Measurements from ENCODE around the gene FAHD1.

FAHD1 gene

GRCh38 chr16:1816396-1817275, 10.4 kb upstream of the FAHD1 start:
- no peak for DNase-seq (ENCODE audit: low read depth in 3 of 3, low spot score in 1 of 3)

DNA sequence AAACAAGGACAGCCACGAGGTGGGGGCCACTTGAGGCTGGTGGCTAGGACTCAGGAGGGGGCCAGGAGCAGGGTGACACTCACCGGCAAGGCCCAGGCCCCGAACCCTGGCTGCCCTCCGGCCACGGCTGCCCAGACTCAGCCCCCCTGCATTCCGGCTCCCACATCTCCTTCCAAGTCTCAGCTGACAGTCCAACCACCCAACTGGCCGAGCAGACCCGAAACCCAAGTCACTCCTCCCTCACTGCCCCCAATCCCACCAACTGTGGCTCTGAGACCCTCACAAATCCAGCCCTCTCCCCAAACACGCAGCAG, 9.8 kb upstream of the FAHD1 start:
- no peak for DNase-seq (ENCODE audit: low read depth in 3 of 3, low spot score in 1 of 3)

DNA sequence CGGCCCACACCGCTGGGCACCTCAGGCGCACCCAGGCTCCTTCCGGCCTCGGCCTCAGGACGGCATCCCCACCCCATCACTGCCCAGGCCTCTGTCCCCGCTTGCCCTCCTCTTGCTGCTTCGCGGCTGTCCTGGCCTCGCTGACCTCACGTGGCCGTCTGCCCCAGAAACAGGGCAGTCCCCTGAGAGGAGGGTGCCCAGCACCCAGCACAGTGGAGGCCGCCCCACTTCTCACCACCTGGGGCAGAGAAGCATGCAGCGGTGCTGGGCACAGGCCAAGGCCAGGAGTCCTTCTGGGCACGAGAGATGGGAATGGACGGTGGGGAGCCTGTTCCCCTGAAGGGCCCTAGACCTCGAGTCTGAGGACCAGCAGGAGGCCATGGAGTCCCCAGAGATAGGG, 9.3 kb upstream of the FAHD1 start:
- no peak for DNase-seq (ENCODE audit: low read depth in 3 of 3, low spot score in 1 of 3)

DNA sequence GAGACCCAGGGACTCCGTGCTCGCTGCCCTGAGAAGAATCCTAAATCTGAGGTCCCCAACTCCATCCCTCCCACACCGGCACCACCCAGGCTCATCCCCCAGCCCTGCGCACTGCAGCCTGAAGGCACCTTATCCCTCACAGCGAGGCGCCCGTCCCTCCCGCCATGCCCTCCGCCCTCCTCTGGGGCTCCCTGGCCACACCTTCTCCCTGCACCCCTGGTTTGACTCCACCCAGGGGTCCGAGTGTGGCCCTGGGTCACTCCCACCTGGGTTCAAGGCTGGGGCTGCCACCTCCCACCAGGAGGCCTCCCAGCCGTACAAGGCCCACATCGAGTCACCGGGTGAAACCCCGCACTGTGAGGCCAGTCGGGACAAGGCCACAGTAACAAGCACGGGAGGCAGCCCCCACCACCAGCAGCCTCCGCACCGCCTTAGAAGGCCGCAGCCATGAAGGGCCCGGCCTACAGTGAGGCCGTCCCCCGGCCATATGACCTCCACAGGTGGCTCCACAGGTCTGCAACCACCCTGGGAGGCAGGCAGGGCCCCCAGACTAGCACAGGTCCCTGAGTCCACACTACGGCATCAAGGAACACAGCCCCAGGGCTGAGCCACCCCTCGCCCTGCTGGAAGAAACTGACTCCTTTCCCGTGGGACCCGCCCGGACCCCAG, 8.7 kb upstream of the FAHD1 start:
- no peak for DNase-seq (ENCODE audit: low read depth in 3 of 3, low spot score in 1 of 3)

GRCh38 chr16:1818873-1819525, 8.0 kb upstream of the FAHD1 start:
- no peak for DNase-seq (ENCODE audit: low read depth in 3 of 3, low spot score in 1 of 3)

DNA sequence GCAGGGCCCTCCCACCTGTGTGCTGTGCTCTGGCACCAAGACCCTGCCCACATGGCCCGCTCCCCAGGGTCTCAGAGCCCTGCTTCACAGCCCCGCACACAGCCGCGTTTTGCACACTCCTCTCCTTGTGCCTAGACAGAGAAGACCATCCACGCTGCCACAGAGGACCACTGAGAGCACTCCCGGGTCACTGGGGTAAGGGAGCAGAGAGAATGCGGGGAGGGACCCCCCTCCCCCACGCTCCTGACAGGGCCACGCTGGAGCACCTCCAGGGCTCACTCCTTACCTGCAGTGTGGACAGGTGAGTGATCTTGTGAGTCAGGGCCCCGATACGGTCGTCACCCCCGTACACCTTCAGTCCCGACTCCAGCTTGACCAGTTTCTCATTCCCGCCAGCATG, 7.4 kb upstream of the FAHD1 start:
- DNase-seq (ENCODE audit: low read depth in 3 of 3, low spot score in 1 of 3): no peak

DNA sequence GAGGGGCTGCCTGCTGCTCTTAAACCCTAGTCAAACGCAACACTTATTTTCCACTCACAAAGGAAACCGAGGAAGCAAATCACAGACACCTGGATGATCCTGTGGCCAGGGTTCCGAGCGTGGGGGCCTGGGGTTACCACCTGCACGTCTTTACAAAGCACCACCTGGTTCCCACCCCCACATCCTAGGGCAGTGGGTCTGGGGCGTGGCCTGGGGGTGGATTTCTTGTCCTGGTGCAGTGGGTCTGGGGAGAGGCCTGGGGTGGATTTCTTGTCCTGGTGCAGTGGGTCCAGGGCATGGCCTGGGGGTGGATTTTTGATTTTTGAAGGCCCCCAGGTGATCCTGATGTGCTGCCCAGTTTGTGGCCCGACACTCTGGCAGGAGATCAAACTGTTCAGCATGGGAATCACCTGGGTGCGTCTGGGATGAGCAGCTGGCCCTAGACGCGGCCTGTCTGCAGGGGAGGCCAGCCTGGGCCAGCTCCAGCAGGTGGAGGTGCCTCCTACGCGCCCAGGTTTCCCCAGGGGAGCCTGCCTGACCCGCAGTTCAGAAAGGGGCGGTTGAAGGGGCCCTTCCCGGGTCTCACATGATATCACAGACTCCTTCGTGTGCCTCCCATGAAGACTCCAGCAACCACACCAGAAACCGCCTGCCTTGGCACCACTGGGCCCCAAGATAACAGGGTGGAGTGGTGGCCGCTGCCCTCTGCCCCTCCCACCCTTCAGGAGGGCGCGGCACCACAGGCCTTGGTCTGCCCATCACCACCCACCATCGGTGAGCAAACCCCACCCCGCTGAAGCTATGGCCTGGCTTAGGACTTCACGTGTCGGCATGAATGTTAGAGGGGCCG, 6.7 kb upstream of the FAHD1 start:
- no peak for DNase-seq (ENCODE audit: low read depth in 3 of 3, low spot score in 1 of 3)

DNA sequence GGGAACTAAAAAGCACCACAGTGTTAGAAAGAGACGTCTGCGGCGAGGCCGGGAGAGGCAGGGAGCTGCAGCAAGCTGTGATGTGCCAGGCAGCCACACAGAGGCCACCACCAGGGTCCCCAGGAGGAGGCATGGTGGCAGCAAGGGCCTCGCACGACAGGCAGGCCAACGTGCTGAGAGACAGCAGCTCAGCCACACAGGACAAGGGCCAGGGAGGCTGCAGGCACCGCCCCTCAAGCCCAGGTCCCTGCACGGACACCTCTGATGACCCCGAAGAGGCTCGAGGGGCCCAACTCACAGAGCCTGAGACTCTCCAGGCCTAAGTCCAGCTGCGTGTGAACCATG, 6.1 kb upstream of the FAHD1 start:
- DNase-seq (ENCODE audit: low read depth in 3 of 3, low spot score in 1 of 3): no peak

DNA sequence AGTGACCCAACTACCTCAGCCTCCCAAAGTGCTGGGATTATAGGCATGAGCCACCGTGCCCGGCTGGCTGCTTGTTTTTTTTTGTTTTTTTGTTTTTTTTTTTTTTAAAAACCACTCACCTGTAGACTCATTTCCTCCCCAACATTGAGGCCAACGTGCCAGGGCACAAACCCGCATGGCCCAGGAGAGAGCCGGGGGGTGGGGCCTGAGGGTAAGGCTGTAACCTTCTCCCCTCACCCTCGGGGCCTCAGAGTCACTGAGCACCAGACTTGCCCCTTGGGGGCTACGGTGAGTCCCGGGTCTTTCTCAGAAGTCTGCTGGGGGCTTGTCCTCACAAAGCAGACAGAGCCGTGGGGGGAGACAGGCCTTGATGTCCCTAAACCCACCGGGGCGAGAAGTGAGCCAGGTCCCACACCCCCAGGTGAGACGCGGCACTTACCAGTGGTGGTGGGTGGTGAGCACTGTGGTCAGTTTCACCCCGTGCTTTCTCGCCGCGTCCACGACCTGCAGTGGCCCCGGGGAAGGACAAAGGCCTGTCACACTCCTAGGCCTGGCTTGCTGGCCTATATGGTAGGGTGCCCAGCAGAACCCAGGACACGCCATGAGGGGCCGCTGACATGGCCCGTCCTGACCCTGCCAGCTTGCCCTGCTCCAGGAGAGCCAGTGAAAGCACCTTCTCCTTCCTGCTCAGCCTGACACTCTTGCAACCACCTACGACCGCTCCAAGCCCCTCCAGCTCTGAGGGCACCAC, 5.0 kb upstream of the FAHD1 start:
- DNase-seq (ENCODE audit: low read depth in 3 of 3, low spot score in 1 of 3): no peak

GRCh38 chr16:1822801-1823200, 4.2 kb upstream of the FAHD1 start:
- no peak for DNase-seq (ENCODE audit: low read depth in 3 of 3, low spot score in 1 of 3)

- DNase-seq (ENCODE audit: low read depth in 3 of 3, low spot score in 1 of 3): no peak
Measured at GRCh38 chr16:1823821-1824220, 3.2 kb upstream of the FAHD1 start.

- DNase-seq (ENCODE audit: low read depth in 3 of 3, low spot score in 1 of 3): no peak
Measured at GRCh38 chr16:1825381-1825863, 1.6 kb upstream of the FAHD1 start.

GRCh38 chr16:1825864-1826690, 929 bp upstream of the FAHD1 start:
- DNase-seq (ENCODE audit: low read depth in 3 of 3, low spot score in 1 of 3): peak in 2 of 3 donors; percentile 21 to 53

DNA sequence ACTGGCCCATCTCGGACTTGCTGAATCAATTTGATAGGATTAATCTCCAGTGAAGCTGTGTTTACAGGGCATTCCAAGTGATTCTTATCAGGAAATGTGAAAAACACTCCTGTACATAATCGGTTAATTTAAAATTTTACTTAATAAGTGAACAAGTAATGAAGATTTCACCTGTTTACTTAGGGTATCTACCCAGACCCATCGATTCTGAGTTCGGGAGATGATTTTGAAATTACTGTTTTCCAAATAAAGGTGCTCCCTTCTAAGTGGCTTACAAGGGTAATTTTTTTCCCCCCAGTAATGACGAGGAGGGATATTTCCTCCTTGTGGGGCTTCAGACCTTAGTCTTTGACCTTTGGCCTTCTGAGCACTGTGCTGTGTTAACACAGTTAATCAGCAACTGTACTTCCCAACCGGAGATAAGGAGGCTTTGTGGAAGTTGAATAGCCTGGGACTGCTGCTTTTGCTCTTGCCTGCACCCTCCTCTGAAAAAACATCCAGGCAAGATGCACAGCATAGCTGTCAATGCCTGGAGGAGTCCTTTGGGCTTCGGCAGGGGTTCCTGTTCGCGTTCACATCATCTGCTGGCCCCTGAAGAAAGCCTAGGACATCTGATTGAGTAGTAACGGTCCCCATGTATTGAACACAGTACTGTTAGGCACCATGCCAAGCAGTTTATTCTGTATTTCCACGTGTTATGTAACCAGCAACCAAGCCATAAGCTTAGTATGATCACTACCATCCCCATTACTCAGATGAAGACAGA, 1.8 kb downstream of the FAHD1 start:
- no peak for DNase-seq (ENCODE audit: low read depth in 3 of 3, low spot score in 1 of 3)

- DNase-seq (ENCODE audit: low read depth in 3 of 3, low spot score in 1 of 3): no peak
Measured at GRCh38 chr16:1830213-1830612, 3.2 kb downstream of the FAHD1 start.

- DNase-seq (ENCODE audit: low read depth in 3 of 3, low spot score in 1 of 3): no peak
Measured at GRCh38 chr16:1831186-1832075, 4.4 kb downstream of the FAHD1 start.

DNA sequence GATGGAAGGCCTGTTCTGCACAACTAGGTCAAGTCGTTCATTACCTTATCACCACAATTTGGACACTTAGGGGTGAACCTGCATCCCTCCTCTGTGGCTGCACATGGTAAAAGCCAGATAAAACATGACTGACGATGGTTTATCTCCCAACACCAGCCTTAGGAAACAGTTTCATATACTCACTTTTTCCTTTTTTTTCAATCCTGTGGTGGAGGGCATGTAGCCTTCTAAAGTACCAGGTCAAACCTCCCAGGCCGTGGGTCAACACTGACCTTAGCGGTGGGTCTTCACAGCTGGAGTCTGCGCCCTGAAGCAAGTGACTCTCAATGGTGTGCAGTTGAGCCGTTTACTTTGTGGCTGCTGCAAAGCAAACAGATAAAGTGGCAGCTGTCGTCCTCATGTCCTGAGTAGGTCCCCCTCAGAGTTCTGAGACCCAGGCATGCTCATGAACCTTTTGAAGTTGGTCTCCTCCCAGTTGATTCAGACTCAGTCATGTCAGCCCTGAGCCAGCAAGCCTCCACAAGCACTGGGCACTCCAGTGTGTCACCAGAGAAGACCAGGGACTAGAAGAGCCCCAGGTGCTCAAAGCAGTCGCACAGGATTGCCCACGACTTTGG, 5.9 kb downstream of the FAHD1 start:
- no peak for DNase-seq (ENCODE audit: low read depth in 3 of 3, low spot score in 1 of 3)

DNA sequence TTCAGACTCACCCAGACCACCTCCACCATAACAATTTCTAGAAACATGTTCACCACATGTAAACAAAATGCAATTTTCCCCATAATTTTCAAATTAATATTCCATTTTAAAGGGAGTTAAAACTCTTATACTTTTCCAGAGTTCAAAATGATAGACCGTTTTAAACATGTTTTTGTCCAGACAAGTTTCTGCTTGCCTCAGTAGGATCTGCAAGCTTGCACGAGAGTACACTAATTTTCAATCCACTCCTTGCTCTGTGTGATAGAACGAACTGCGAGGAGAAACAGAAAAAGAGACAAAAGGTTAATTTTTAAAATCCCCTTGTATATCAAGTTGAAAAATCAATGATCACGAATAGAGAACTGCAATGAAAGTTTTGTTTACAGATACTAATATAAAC, 7.1 kb downstream of the FAHD1 start:
- no peak for DNase-seq (ENCODE audit: low read depth in 3 of 3, low spot score in 1 of 3)

All from stimulated activated CD4-positive, alpha-beta T cell treated with anti-CD3 and anti-CD28 coated beads, TNF-alpha, amount 100 ng/mL, for 1 hour (primary cell).